NCI-H82 (cell line): Measurements from ENCODE around the gene CEP250.
"Not testable (repeated sequence)": the region's sequence is repeated elsewhere in the genome, so short reads cannot be mapped to it uniquely, and the experiment has no call there.

ENCODE experiments used
- DNase-seq: peaks from one replicate; lab custom pipeline; 2025; lab: John Stamatoyannopoulos, UW

Gene CEP250

GRCh38 chr20:35523298-35523888, 68.0 kb downstream of the CEP250 start:
- DNase-seq = peak; percentile 59

GRCh38 chr20:35525639-35526038, 70.2 kb downstream of the CEP250 start:
- no peak for DNase-seq

GRCh38 chr20:35527122-35527769, 71.8 kb downstream of the CEP250 start:
- peak; percentile 29 for DNase-seq

- no peak for DNase-seq
Observed at GRCh38 chr20:35529552-35529951, 74.2 kb downstream of the CEP250 start, which contains the start of gene C20orf173. Gene C20orf173 (minus strand): TSS chr20:35529652. CDS start chr20:35529373, 279 bp downstream.

- DNase-seq = peak; percentile 99
Observed at GRCh38 chr20:35539756-35540212, 84.4 kb downstream of the CEP250 start.

- DNase-seq = peak; percentile 50
Observed at GRCh38 chr20:35541118-35541782, 85.9 kb downstream of the CEP250 start.

GRCh38 chr20:35541783-35542662, 86.6 kb downstream of the CEP250 start, which contains the start of gene ERGIC3:
Gene ERGIC3 (plus strand): TSS chr20:35542078. CDS start chr20:35542098, 20 bp downstream.
- DNase-seq = peak; percentile 99

GRCh38 chr20:35542990-35543389, 87.6 kb downstream of the CEP250 start:
- DNase-seq = no peak

- DNase-seq = no peak
Observed at GRCh38 chr20:35544436-35544835, 89.0 kb downstream of the CEP250 start.

GRCh38 chr20:35544941-35545340, 89.5 kb downstream of the CEP250 start:
- not testable (repeated sequence) for DNase-seq

- DNase-seq = no peak
Observed at GRCh38 chr20:35546127-35546526, 90.7 kb downstream of the CEP250 start.

- peak; percentile 97 for DNase-seq
Observed at GRCh38 chr20:35547329-35547728, 91.9 kb downstream of the CEP250 start.

- no peak for DNase-seq
Observed at GRCh38 chr20:35551503-35551902, 96.1 kb downstream of the CEP250 start.

- no peak for DNase-seq
Observed at GRCh38 chr20:35552914-35553313, 97.5 kb downstream of the CEP250 start.

- DNase-seq = peak; percentile 57
Observed at GRCh38 chr20:35555461-35555860, 100.1 kb downstream of the CEP250 start.

GRCh38 chr20:35555951-35556645, 100.7 kb downstream of the CEP250 start:
- DNase-seq = no peak

GRCh38 chr20:35556871-35557270, 101.5 kb downstream of the CEP250 start:
- no peak for DNase-seq

GRCh38 chr20:35558451-35558850, 103.1 kb downstream of the CEP250 start:
- no peak for DNase-seq

GRCh38 chr20:35559042-35559693, 103.8 kb downstream of the CEP250 start:
- DNase-seq = no peak

GRCh38 chr20:35560105-35560511, 104.7 kb downstream of the CEP250 start:
- no peak for DNase-seq

- DNase-seq = no peak
Observed at GRCh38 chr20:35560541-35560940, 105.1 kb downstream of the CEP250 start.
